ENCODE results near the gene MRPS2.

- TF ChIP-seq CTCF (IDR thresholded peaks at IDR 0.05): no peak
- TF ChIP-seq POLR2AphosphoS5 (IDR thresholded peaks at IDR 0.05): no peak
- no peak for TF ChIP-seq EP300 (IDR thresholded peaks at IDR 0.05)
These were observed 15.8 kb upstream of the MRPS2 start for GRCh38 chr9:135484460-135485277.

Data from gastroesophageal sphincter (tissue), 3 donors.